Astrocyte of the hippocampus (primary cell): ENCODE results near the gene RANBP1.
A peak's percentile ranks its signal among the peaks of the same experiment; 100 is the strongest.
"Not testable (repeated sequence)": the region's sequence is repeated elsewhere in the genome, so short reads cannot be mapped to it uniquely, and the experiment has no call there.

Source experiments
- DNase-seq: peaks from one replicate; pipeline ENCODE4 v3.0.0; 2011; ENCODE audit warnings: low read depth, low spot score

Gene RANBP1

DNA sequence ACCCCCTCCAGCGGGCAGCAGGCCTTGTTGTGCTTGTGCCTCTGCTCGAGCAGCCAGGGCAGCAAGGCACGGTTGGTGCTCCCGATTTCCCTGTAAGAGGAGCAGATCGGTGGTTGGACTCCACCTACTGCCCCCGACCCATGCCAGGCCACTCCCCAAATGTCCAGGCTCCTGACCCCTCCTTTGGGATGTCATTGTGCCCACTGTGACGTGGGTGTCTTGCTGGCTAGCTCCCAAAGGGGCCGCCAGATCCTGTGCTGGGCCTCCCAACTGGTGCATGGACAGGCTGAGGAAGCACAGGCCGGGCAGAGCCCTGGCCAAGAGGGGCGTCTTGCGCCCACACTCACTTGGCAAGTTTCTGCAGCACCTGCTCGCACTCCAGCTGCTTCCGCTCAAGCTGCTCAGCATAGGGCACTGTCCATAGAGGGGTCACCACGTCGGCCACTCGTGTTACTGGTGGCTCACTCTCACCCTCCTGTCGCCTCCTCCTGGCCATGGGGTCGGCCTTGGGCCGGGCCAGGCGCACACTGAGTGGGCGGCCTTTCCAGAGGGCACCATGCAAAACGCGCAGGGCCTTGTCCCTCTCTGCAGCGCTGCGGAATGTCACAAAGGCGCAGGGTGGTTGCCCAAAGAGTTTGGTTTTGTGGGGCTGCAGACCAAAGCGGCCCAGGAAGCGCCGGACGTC, at the start of gene RANBP1:
Gene RANBP1, plus strand, starts transcription at position 414 of the 685 bp plus-strand sequence. Its CDS starts 81 bp downstream, at position 495.
- DNase-seq: no peak

DNA sequence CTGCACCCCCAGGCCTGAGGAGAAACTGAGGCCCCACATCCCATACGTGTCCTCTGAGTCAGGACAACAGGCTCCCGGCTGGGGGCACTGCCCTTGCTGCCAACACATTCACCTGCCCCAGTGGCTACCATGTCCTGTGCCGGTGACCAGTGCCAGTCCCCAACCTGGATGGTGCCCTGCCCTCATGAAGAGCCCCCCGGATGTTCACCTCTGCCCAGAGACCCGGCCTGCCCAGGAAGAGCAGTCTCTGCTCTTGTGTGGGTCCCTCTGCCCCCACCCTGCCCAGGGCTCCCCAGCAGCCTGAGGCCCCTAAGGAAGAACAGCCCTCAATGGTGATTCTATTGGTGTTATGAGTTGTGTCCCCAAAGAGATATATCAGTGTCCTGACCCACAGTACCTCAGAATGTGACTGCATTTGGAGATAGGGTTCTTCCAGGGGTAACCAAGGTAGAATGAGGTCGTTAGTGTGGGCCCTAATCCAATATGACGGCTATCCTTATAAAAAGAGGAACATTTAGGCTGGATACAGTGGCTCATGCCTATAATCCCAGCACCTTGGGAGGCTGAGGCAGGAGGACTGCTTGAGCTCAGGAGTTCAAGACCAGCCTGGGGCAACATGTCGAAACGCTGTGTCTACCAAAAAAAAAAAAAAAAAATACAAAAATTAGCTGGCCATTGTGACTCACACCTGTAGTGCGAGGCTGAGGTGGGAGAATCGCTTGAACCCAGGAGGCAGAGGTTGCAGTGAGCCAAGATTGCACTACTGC, 49.1 kb upstream of the RANBP1 start:
- DNase-seq: no peak

- not testable (repeated sequence) for DNase-seq
Observed at GRCh38 chr22:20067384-20067682, 48.6 kb upstream of the RANBP1 start.

DNA sequence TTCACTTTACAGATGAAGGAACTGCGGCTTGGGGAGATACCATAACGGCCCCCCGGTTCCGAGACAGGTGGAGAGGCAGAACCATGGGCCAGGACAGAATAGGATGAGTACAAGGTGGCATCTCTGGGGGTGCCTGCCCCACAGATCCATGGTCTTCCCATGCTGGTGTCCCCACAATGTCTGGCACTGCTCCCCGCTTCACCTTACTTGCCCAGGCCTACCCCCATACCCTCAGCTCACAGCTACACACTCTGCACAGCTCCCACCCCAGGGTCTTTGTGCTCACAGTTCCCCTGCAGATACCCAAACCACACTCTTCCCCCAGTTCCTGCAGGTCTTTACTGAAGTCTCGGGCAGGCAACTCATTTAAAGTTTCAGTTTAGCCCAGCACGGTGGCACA, 47.3 kb upstream of the RANBP1 start:
- no peak for DNase-seq

DNA sequence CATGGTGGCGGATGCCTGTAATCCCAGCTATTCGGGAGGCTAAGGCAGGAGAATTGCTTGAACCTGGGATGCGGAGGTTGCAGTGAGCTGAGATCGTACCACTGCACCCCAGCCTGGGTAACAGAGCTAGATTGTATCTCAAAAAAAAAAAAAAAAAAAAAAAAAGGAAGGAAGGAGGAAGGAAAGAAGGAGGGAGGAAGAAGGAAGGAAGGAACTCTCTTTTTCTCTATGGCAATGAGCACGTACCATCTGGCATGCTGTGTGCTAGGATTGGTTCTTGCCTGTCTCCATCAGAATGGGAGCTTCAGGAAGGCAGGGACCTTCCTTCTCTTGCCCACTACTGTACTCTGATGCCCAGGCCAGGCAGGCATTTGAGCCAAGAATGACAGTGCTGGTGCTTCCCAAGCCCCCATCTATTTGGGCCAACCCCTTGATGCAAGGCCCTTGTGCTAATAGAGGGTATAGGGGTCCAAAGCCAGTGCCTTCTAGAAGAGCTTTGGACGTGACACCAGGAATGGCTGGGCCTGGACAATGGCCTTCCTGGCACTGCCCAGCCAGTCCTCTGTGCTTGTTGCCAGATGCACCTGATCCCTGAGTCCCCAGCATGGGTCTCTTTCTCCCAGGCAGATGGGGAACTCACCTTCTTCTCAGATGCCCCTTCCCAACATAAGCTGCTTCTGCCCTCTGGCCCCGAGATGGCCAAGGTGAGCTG, 46.4 kb upstream of the RANBP1 start:
- no peak for DNase-seq

DNA sequence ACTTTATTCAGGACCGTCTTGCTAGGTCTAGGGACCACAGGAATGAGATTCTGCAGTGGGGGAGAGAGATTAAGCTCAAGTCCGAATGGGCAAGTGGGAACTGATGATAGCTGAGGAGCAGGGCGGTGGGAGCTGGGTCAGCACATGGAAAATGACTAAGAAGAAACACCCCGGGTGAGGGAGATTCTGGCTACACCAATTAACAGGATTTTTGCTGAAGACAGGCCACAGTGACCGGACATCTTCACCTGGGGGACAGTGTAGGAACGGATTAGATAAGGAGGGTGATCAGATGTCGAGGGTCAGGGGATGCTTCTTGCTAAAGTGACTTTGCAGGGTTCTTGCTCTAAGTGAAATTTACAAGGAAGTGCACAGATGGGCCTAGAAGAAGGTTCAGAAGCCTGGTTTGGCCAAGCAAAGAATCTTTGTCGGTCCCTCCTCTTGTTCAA, 44.4 kb upstream of the RANBP1 start:
- DNase-seq: no peak

DNA sequence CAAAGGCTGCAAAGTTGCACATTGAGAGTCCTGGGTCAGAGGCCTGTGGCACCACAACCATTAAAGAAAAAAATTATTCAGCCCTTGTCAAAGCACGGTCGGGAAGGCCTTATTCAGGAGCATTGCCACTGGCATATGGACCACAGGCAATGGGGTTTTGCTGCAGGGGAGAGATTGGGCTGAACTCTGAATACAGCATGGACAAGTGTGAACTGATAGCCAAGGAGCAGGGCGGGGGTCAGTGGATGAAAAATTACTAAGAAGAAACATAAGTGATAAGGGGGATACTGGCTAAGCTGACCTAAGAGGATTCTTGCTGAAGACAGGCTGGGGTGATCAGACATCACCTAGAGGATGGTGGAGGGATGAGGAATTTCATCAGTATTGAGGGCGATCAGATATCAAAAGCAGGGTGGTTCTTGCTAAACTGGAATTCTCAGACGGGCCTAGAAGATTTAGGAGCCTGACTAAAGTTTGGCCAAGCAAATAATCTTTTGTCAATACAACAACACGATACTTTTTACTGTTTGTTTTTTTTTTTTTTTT, 39.2 kb upstream of the RANBP1 start:
- DNase-seq: no peak

GRCh38 chr22:20079745-20080444, 36.0 kb upstream of the RANBP1 start, which contains the start of gene DGCR8:
TSS of gene DGCR8 (plus strand) at chr22:20080241. CDS start at chr22:20085964, 5,723 bp downstream.
- DNase-seq: peak; percentile 99

DNA sequence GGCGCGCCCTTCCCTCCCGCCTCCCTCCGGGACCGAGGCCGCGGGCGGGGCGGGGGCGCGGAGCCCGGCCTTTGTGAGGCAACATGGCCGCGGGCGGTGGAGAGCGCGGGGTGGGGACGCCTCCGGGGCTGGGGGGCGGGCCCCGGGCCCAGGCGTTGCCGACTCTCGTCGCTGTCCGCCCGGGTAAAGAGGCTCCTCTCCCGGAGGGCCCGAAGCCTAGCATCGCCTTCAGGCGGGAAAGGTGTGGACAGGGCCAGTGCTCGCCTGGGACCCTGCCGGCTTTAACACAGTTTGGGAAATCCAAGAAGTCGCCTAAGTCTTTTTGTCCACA, 35.5 kb upstream of the RANBP1 start:
- peak; percentile 78 for DNase-seq

DNA sequence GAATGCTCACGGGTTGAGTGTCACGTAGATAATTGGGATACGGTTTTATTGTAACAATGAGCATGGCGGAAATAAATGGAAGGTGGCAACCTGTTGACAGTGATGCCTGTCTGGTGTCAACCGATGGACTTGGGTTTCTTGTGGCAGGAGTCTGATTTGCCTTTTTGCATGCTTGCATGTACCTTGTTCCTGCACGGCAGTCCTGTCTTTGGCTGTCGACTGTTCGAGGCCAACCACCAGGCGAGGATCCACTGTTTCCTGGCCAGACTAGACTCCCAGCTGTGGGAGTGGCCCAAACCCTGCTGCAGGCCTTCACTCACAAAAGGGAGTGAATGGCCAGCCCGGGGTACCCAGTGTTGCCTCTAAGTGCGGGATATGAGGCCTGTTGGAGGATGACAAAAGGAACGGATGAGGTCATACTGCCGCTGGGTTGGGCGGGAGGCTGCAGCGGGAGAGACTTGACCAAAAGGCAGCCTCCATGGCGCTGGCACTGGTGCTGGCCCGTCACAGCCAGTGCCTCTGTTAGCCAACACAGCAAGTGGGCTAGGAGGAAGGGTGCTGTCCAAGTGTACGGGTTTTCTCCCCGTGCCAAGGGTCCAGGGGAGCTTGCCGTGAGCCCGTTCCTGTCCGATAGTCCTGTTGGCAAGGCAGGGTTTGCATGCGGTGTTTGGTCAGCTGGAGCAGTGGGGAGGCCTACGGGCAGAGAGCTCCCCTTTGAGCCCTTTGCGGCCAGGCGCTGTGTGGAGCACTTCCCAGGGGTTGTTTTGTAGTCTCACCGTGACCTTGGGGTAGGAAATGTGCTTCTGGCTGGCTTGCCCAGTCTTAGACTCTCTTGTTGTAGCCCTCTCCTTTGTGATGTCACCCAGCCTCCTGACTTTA, 34.9 kb upstream of the RANBP1 start:
- peak; percentile 80 for DNase-seq

DNA sequence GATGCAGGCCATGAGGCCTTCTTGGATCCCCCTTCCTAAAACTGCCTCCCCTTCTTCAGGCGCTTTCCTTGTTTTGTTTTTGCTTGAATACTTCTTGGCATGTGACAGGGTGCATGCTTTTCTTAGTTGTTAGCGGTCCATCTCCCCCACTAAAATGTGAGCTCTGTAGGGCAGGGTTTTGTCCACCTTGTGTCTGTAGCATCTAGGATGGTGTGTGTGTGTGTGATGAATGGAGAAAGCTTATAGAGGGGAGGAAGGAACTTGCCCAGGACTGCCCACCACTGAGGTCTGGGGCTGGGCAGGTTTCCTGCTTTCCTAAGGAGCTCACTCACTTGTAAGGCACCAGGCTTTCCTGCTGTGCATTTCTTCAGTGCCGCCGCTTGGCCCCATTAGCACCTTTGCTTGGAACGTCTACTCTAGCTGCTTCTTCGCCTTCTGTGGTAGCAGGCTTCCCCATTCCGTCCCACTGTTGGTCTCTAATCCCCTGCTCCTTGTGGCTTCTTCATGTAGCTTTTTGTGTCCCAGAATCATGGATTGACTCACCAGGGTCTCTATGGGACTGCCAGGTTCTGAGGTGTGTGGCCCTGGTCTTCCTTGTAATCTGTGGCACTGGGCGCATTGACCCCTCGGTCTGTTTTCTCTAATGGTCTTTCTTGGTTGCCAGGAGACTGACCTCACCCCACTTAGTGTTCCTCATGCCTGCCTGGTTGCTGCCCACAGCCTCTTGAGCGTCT, 32.6 kb upstream of the RANBP1 start:
- DNase-seq: no peak

DNA sequence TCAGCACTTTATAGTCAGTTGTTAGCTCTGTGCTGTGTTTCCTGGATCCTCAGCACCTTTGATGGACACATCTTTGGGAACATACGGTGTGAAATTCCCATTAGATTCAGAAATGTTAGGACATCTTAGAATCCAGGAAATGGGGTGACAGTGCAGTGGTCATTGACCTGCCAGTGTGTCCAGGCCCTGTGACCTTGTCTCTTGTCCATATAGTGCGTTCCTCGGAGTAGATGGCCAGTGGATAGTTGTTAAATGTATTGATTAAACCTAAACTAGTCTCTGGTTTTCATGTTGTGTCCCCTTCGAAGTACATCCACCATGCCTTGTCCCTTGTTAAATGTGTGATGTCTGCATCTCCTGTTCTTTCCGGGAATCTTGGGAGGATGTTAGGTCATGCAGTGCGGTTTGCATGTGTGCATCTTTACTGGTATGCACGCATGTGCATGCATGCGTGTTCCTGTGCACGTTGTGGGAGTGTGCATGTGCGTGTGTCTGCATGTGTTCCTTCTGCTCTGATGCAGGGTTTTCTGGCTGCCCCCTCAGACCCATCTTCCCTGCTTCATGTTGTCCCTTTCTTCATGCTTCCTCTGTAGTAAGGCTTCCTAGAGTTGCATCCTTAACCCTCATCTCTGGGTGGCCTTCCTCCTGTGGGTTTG, 31.9 kb upstream of the RANBP1 start:
- DNase-seq: no peak

- peak; percentile 26 for DNase-seq
Observed at GRCh38 chr22:20084547-20085413, 31.1 kb upstream of the RANBP1 start.

- DNase-seq: no peak
Observed at GRCh38 chr22:20085651-20086050, 30.3 kb upstream of the RANBP1 start.

- DNase-seq: no peak
Observed at GRCh38 chr22:20086101-20086599, 29.8 kb upstream of the RANBP1 start.

DNA sequence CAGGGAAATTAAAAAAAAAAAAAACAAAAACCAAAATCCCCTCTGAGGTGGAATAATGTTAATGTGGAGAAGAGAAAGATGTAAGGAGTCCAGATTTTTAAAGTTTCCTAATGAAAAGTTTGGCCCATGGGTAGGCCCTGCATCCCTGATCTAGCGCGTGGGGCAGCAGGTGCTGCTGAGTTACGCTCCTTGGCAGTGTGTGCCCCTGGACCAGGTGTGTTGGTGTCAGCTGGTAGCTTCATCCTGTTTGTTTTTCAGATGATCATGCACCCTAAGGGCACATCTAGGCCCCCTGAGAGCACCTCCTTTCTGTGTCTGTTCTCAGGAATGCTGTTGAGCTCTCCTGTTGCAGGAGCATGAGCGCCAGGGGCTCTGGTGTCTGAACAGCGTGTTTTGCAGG, 29.1 kb upstream of the RANBP1 start:
- no peak for DNase-seq

- DNase-seq: no peak
Observed at GRCh38 chr22:20087319-20088262, 28.3 kb upstream of the RANBP1 start.
